Right lobe of liver (tissue), 6 donors: ENCODE results near the gene MAVS. TPM values are rescaled to one million over a fixed set of nuclear protein-coding genes. Genes with fewer than 3 reads are reported as not detected.
"Not testable (repeated sequence)": the region's sequence is repeated elsewhere in the genome, so short reads cannot be mapped to it uniquely, and the experiment has no call there.

ENCODE experiments used
- ATAC-seq, 4 donors: fragments of 200-7000 bp; cut with Tn5 transposase; one replicate each; pipeline ENCODE4 v1.9.1; 2020; ENCODE audit warnings: mild to moderate bottlenecking in 4 of 4, moderate library complexity in 4 of 4
- DNase-seq, 3 donors: peaks; one replicate each; pipeline ENCODE4 v3.0.0-alpha.2; 2020
- H3K27ac ChIP-seq, 3 donors: fragments of 200-600 bp; one replicate each; pipeline ENCODE4 v1.8.0; 2022
- H3K27me3 ChIP-seq, 2 donors: fragments of 200-600 bp; one replicate each; pipeline ENCODE4 v1.8.0; 2022
- H3K36me3 ChIP-seq, 4 donors: fragments of 200-600 bp; sonication (generic) in 1 of 4; one replicate each; pipeline versions ENCODE4 v1.5.1 to v1.8.0; 2017 to 2022; ENCODE audit warnings: control low read depth in 1 of 4
- H3K4me1 ChIP-seq, 4 donors: fragments of 200-600 bp; sonication (generic) in 1 of 4; one replicate each; pipeline versions ENCODE4 v1.5.1 to v1.8.0; 2017 to 2022; ENCODE audit warnings: control low read depth in 1 of 4
- H3K4me3 ChIP-seq, 3 donors: fragments of 200-600 bp; one replicate each; pipeline ENCODE4 v1.8.0; 2022
- H3K9me3 ChIP-seq, 4 donors: fragments of 200-600 bp; sonication (generic) in 1 of 4; one replicate each; pipeline versions ENCODE4 v1.5.1 to v1.8.0; 2017 to 2022; ENCODE audit warnings: control low read depth in 1 of 4
- CTCF ChIP-seq, 4 donors: fragments of 200-600 bp in 3 of 4; fragments of 450-650 bp in 1 of 4; IDR thresholded peaks; one replicate each; pipeline versions ENCODE4 v1.5.1 to v1.8.0; 2016 to 2022; ENCODE audit warnings: antibody characterized with exemption in 4 of 4, mild to moderate bottlenecking in 2 of 4
- POLR2A ChIP-seq: fragments of 450-650 bp; IDR thresholded peaks from one replicate; pipeline ENCODE4 v1.6.1; 2017; ENCODE audit warnings: antibody characterized with exemption, mild to moderate bottlenecking
- WGBS: methylation state at CpG from one replicate; pipeline ENCODE4 v1.1.6; 2018; ENCODE audit warnings: low coverage, low lambda C conversion rate; ENCODE audit not compliant: insufficient coverage; ENCODE audit errors: missing lambda C conversion rate; 5-methylcytosine and 5-hydroxymethylcytosine counted together
- intact Hi-C, 2 donors: fragments of 100-400 bp; cut with DNase I; formaldehyde crosslinking; loops; one replicate each; pipeline versions ENCODE4 v1.11.2 to v1.14.1; 2022
- total RNA-seq, 6 experiments: library from RNA; depleted of rRNA in 2 of 6; stranded (reverse); fragments of >200 nt in 2 of 6; fragmentation: NEBNext Ultra II Directional in 3 of 6; extraction: Animal tissue kit (Norgen Biotek cat#: 25700) in 3 of 6; gene quantifications; one replicate each; pipeline versions ENCODE4 v1.1.0 to v1.2.4, GENCODE V29; 2016 to 2023
- donor health status: DM: no; HTN: yes; CAD: no.
- donor health status: DM: no; HTN: no; CAD: no.
- donor health status: DM: no; HTN: no; CAD: no.
- donor health status: DM: no; HTN: yes; CAD: no.
- donor health status: DM: no; HTN: yes; CAD: no.

Gene MAVS
- total RNA-seq, 6 experiments from 2014 or later, result 10.1 to 20.4 (median 17.0) TPM

GRCh38 chr20:3896853-3897583 is 50.4 kb downstream of the MAVS start:
- H3K4me1 ChIP-seq, result peaks cover 0 to 84% (median 13%) of the 10 kb centered on the region in 4 donors
- no peak for ATAC-seq

GRCh38 chr20:3898181-3898580 is 51.5 kb downstream of the MAVS start:
- H3K9me3 ChIP-seq, H3K27ac ChIP-seq, intact Hi-C loops, ATAC-seq, H3K36me3 ChIP-seq, H3K4me3 ChIP-seq, H3K27me3 ChIP-seq: not testable (repeated sequence)
- DNase-seq, result peak in 1 of 3 donors; percentile 30
- 63% methylated on average over 8 of the region's 9 CpGs for WGBS
- peaks cover 0 to 75% (median 13%) of the 10 kb centered on the region in 4 donors for H3K4me1 ChIP-seq

More at GRCh38 chr20:3896853-3897583, 50.4 kb downstream of the MAVS start:
- Histone ChIP-seq H3K27ac (no peak overlapping the region), H3K36me3 (no peaks in the 10 kb centered on the region), H3K27me3 (no peaks in the 10 kb centered on the region), H3K9me3 (no peaks in the 10 kb centered on the region), H3K4me3 (no peak overlapping the region)
- TF ChIP-seq CTCF (IDR thresholded peaks at IDR 0.05) (no peak), POLR2A (no peak)
- intact Hi-C loops, result no loop called here
- 70% methylated on average over 9 of the region's 10 CpGs for whole genome bisulfite sequencing
- peak in 1 of 3 donors; percentile 28 for DNase-seq

GRCh38 chr20:3898639-3899038 is 52.0 kb downstream of the MAVS start:
- intact Hi-C loops, result no loop called here
- H3K9me3 ChIP-seq, result no peaks in the 10 kb centered on the region
- TF ChIP-seq CTCF (IDR thresholded peaks at IDR 0.05), result no peak
- no peak for TF ChIP-seq POLR2A
- DNase-seq, result no peak
- H3K36me3 ChIP-seq, result no peaks in the 10 kb centered on the region
- ATAC-seq, result peak in 1 of 4 donors; percentile 47
- H3K27me3 ChIP-seq, result no peaks in the 10 kb centered on the region
- no peak overlapping the region for H3K27ac ChIP-seq
- H3K4me1 ChIP-seq, result peaks cover 0 to 70% (median 11%) of the 10 kb centered on the region in 4 donors
- 10% methylated on average over 4 of the region's 4 CpGs for WGBS
- no peak overlapping the region for H3K4me3 ChIP-seq

- no peaks in the 10 kb centered on the region for H3K36me3 ChIP-seq
- no peak overlapping the region for H3K4me3 ChIP-seq
- H3K4me1 ChIP-seq, result peaks cover 0 to 68% (median 13%) of the 10 kb centered on the region in 4 donors
- TF ChIP-seq CTCF (IDR thresholded peaks at IDR 0.05) (no peak), POLR2A (no peak)
- 74% methylated on average over 3 of the region's 3 CpGs for WGBS
- H3K9me3 ChIP-seq, result no peaks in the 10 kb centered on the region
- DNase-seq (no peak), ATAC-seq (no peak)
- intact Hi-C loops, result no loop called here
- no peak overlapping the region for H3K27ac ChIP-seq
- no peaks in the 10 kb centered on the region for H3K27me3 ChIP-seq
Measured at GRCh38 chr20:3900187-3900604, 53.6 kb downstream of the MAVS start.

GRCh38 chr20:3901028-3901705 is 54.5 kb downstream of the MAVS start:
- H3K9me3 ChIP-seq, result no peaks in the 10 kb centered on the region
- no peaks in the 10 kb centered on the region for H3K36me3 ChIP-seq
- no peak overlapping the region for H3K27ac ChIP-seq
- TF ChIP-seq CTCF (IDR thresholded peaks at IDR 0.05), result no peak
- TF ChIP-seq POLR2A, result no peak
- peak in 1 of 4 donors; percentile 42 for ATAC-seq
- no peak for DNase-seq
- intact Hi-C loops, result no loop called here
- peaks cover 0 to 58% (median 13%) of the 10 kb centered on the region in 4 donors for H3K4me1 ChIP-seq
- H3K4me3 ChIP-seq, result no peak overlapping the region
- no peaks in the 10 kb centered on the region for H3K27me3 ChIP-seq
- 61% methylated on average over 3 of the region's 3 CpGs for WGBS
